ENCODE results near the gene AIFM2. TPM values are rescaled to one million over a fixed set of nuclear protein-coding genes. Genes with fewer than 3 reads are reported as not detected.
"Not testable (repeated sequence)": the region's sequence is repeated elsewhere in the genome, so short reads cannot be mapped to it uniquely, and the experiment has no call there.

The AIFM2 gene
- total RNA-seq, 1 donor from 2014 or later: 6.7 TPM

- no peak for DNase-seq (ENCODE audit: low read depth)
These were observed 39.2 kb downstream of the AIFM2 start for GRCh38 chr10:70093335-70093944.

GRCh38 chr10:70092389-70092718 is 40.3 kb downstream of the AIFM2 start:
- no peak for DNase-seq (ENCODE audit: low read depth)

- DNase-seq (ENCODE audit: low read depth): peak; percentile 77
These were observed 41.7 kb downstream of the AIFM2 start for GRCh38 chr10:70090951-70091350.

GRCh38 chr10:70090013-70090412 is 42.6 kb downstream of the AIFM2 start:
- DNase-seq (ENCODE audit: low read depth): peak; percentile 33

GRCh38 chr10:70088308-70088698 is 44.3 kb downstream of the AIFM2 start:
- DNase-seq (ENCODE audit: low read depth): no peak

GRCh38 chr10:70087616-70088307 is 44.9 kb downstream of the AIFM2 start:
- no peak for DNase-seq (ENCODE audit: low read depth)

GRCh38 chr10:70085975-70086613 is 46.5 kb downstream of the AIFM2 start:
- DNase-seq (ENCODE audit: low read depth): no peak

- DNase-seq (ENCODE audit: low read depth): peak; percentile 8
These were observed 48.4 kb downstream of the AIFM2 start for GRCh38 chr10:70084189-70084588.

GRCh38 chr10:70080789-70081188 is 51.8 kb downstream of the AIFM2 start:
- not testable (repeated sequence) for DNase-seq (ENCODE audit: low read depth)

GRCh38 chr10:70078937-70079336 is 53.7 kb downstream of the AIFM2 start:
- no peak for DNase-seq (ENCODE audit: low read depth)

GRCh38 chr10:70078329-70078728 is 54.3 kb downstream of the AIFM2 start:
- no peak for DNase-seq (ENCODE audit: low read depth)

GRCh38 chr10:70074971-70075370 is 57.7 kb downstream of the AIFM2 start:
- DNase-seq (ENCODE audit: low read depth): no peak

GRCh38 chr10:70074165-70074564 is 58.5 kb downstream of the AIFM2 start:
- no peak for DNase-seq (ENCODE audit: low read depth)

- no peak for DNase-seq (ENCODE audit: low read depth)
These were observed 61.8 kb downstream of the AIFM2 start for GRCh38 chr10:70070834-70071233.

- no peak for DNase-seq (ENCODE audit: low read depth)
These were observed 63.3 kb downstream of the AIFM2 start for GRCh38 chr10:70069346-70069745.

- DNase-seq (ENCODE audit: low read depth): no peak
These were observed 63.7 kb downstream of the AIFM2 start for GRCh38 chr10:70068925-70069324.

- no peak for DNase-seq (ENCODE audit: low read depth)
These were observed 65.0 kb downstream of the AIFM2 start for GRCh38 chr10:70067586-70067985.

- no peak for DNase-seq (ENCODE audit: low read depth)
These were observed 66.4 kb downstream of the AIFM2 start for GRCh38 chr10:70066190-70066589.

GRCh38 chr10:70064486-70064885 is 68.1 kb downstream of the AIFM2 start:
- no peak for DNase-seq (ENCODE audit: low read depth)

- DNase-seq (ENCODE audit: low read depth): no peak
These were observed 69.1 kb downstream of the AIFM2 start for GRCh38 chr10:70063418-70064098.

All from renal cortical epithelial cell (primary cell).